PC-3 (cell line): ENCODE results near the gene SLC1A2. TPM values are rescaled to one million over a fixed set of nuclear protein-coding genes. Genes with fewer than 3 reads are reported as not detected.

Source experiments
- ATAC-seq: fragments of 200-7000 bp; cut with Tn5 transposase; 2 replicates; pipeline ENCODE4 v1.9.1; 2020; ENCODE audit warnings: mild to moderate bottlenecking, moderate library complexity
- BruUV-seq: library from RNA; stranded (reverse); fragments of 400-500 nt; replicated peaks from 2 replicates; lab custom pipeline; 2021; lab: Mats Ljungman, UMichigan
- CTCF ChIA-PET: fragments of 300-600 bp; sonication (Branson Sonifier 250); formaldehyde crosslinking; loops from one replicate; lab custom pipeline; 2022; ENCODE audit warnings: antibody characterized with exemption; lab: Charles Lee
- POLR2A ChIA-PET: fragments of 300-600 bp; sonication (Branson Sonifier 250); formaldehyde crosslinking; loops from one replicate; lab custom pipeline; 2022; ENCODE audit warnings: antibody characterized with exemption; ENCODE audit not compliant: unreplicated experiment; lab: Charles Lee
- DNase-seq: peaks from one replicate; pipeline ENCODE4 v3.0.0-alpha.2; 2015
- H2AFZ ChIP-seq: fragments of 300-600 bp; sonication (generic); 2 replicates; pipeline ENCODE4 v1.6.0; 2016; ENCODE audit warnings: antibody characterized with exemption, low read length
- H3F3A ChIP-seq: fragments of 300-600 bp; sonication (generic); one replicate; pipeline ENCODE4 v1.6.0; 2017; ENCODE audit warnings: antibody characterized with exemption, low read length, control low read depth, mild to moderate bottlenecking; ENCODE audit not compliant: unreplicated experiment
- H3K27ac ChIP-seq: fragments of 300-600 bp; sonication (generic); 2 replicates; pipeline ENCODE4 v1.5.1; 2016; ENCODE audit warnings: mild to moderate bottlenecking, low read length
- H3K27me3 ChIP-seq: fragments of 300-600 bp; sonication (generic); 2 replicates; pipeline ENCODE4 v1.6.1; 2016; ENCODE audit warnings: low read length, mixed read lengths
- H3K36me3 ChIP-seq: fragments of 300-600 bp; sonication (generic); 2 replicates; pipeline ENCODE4 v1.6.1; 2016; ENCODE audit warnings: low read depth, mixed run types, low read length, mixed read lengths
- H3K4me1 ChIP-seq: fragments of 300-600 bp; sonication (generic); 2 replicates; pipeline ENCODE4 v1.5.1; 2016; ENCODE audit warnings: low read length; ENCODE audit not compliant: insufficient read depth
- H3K4me2 ChIP-seq: fragments of 300-600 bp; sonication (generic); 2 replicates; pipeline ENCODE4 v1.6.0; 2016; ENCODE audit warnings: low read length
- H3K4me3 ChIP-seq: fragments of 300-600 bp; sonication (generic); 2 replicates; pipeline ENCODE4 v1.5.1; 2016; ENCODE audit warnings: mild to moderate bottlenecking, low read length, mixed read lengths
- H3K79me2 ChIP-seq: fragments of 300-600 bp; sonication (generic); 2 replicates; pipeline ENCODE4 v1.6.1; 2017; ENCODE audit warnings: low read length, mixed read lengths
- H3K9ac ChIP-seq: fragments of 300-600 bp; sonication (generic); 2 replicates; pipeline ENCODE4 v1.6.0; 2016; ENCODE audit warnings: mild to moderate bottlenecking, low read length
- H3K9me2 ChIP-seq: fragments of 300-600 bp; sonication (generic); replicated peaks from 2 replicates; pipeline ENCODE4 v1.6.1; 2016; ENCODE audit warnings: mixed run types, low read length, mixed read lengths
- H3K9me3 ChIP-seq: fragments of 300-600 bp; sonication (generic); 2 replicates; pipeline ENCODE4 v1.6.1; 2016; ENCODE audit warnings: low read length, mixed read lengths
- H4K20me1 ChIP-seq: fragments of 300-600 bp; sonication (generic); 2 replicates; pipeline ENCODE4 v1.6.1; 2016; ENCODE audit warnings: low read length, mixed read lengths
- CTCF ChIP-seq: fragments of 300-600 bp; sonication (generic); conservative IDR thresholded peaks from 2 replicates; pipeline ENCODE4 v1.5.1; 2017; ENCODE audit warnings: antibody characterized with exemption, low read depth, mild to moderate bottlenecking, low read length
- EZH2 ChIP-seq: fragments of 300-600 bp; sonication (generic); IDR thresholded peaks from one replicate; pipeline ENCODE4 v1.6.1; 2017; ENCODE audit warnings: antibody characterized with exemption, mild to moderate bottlenecking, low read length; ENCODE audit not compliant: unreplicated experiment
- EZH2phosphoT487 ChIP-seq: fragments of 300-600 bp; sonication (generic); IDR thresholded peaks from 2 replicates; pipeline ENCODE4 v1.6.1; 2018; ENCODE audit warnings: mild to moderate bottlenecking, antibody characterized with exemption, low read length, borderline replicate concordance
- intact Hi-C: fragments of 100-400 bp; cut with micrococcal nuclease; formaldehyde crosslinking; loops from 2 replicates; pipeline ENCODE4 v1.9.0; 2023
- total RNA-seq: library from RNA; depleted of rRNA; stranded (reverse); fragments of >200 nt; gene quantifications from 2 replicates; pipeline ENCODE4 v1.2.3, GENCODE V29; 2014

Gene SLC1A2
- total RNA-seq, 1 experiment from 2014 or later, result 0.18 TPM

GRCh38 chr11:35414776-35415175, 4.6 kb downstream of the SLC1A2 start:
- ATAC-seq, result no peak
- no peak for DNase-seq
- no peaks in the 10 kb centered on the region for H3K36me3 ChIP-seq
- BruUV-seq, result no TSS peak
- H3K9me2 ChIP-seq, result no peaks in the 10 kb centered on the region
- no peaks in the 10 kb centered on the region for H4K20me1 ChIP-seq
- H3K27me3 ChIP-seq, result peaks cover 56% of the 10 kb centered on the region
- H3K27ac ChIP-seq, result no peak overlapping the region
- ChIA-PET CTCF (no interaction called here), POLR2A (no interaction called here)
- H3F3A ChIP-seq, result no peaks in the 10 kb centered on the region
- no peaks in the 10 kb centered on the region for H3K79me2 ChIP-seq
- no peak overlapping the region for H3K4me3 ChIP-seq
- TF ChIP-seq EZH2phosphoT487 (no peak), CTCF (no peak), EZH2 (no peak)
- no peak overlapping the region for H2AFZ ChIP-seq
- H3K9ac ChIP-seq, result no peak overlapping the region
- 0 out of 2 replicates have a peak, but pooled peaks cover 3% of the 10 kb centered on the region for H3K4me1 ChIP-seq
- H3K9me3 ChIP-seq, result no peaks in the 10 kb centered on the region
- no peak overlapping the region for H3K4me2 ChIP-seq
- intact Hi-C loops, result no loop called here

- intact Hi-C loops, result no loop called here
- Histone ChIP-seq H3F3A (no peaks in the 10 kb centered on the region), H3K9ac (no peak overlapping the region), H3K9me3 (no peaks in the 10 kb centered on the region), H3K27ac (no peak overlapping the region), H4K20me1 (no peaks in the 10 kb centered on the region), H2AFZ (no peak overlapping the region), H3K79me2 (no peaks in the 10 kb centered on the region), H3K4me2 (no peak overlapping the region), H3K4me3 (no peak overlapping the region), H3K9me2 (no peaks in the 10 kb centered on the region), H3K27me3 (peaks cover 51% of the 10 kb centered on the region), H3K4me1 (0 out of 2 replicates have a peak, but pooled peaks cover 3% of the 10 kb centered on the region), H3K36me3 (no peaks in the 10 kb centered on the region)
- no peak for DNase-seq
- no TSS peak for BruUV-seq
- CTCF ChIA-PET, result no interaction called here
- ATAC-seq, result no peak
- POLR2A ChIA-PET, result no interaction called here
- TF ChIP-seq EZH2phosphoT487 (no peak), EZH2 (no peak), CTCF (no peak)
These were observed 5.0 kb downstream of the SLC1A2 start for GRCh38 chr11:35414311-35414710.

- intact Hi-C loops, result no loop called here
- Histone ChIP-seq H3K4me2 (no peak overlapping the region), H3K9ac (no peak overlapping the region), H3K9me2 (no peaks in the 10 kb centered on the region), H3K36me3 (no peaks in the 10 kb centered on the region), H3K4me1 (0 out of 2 replicates have a peak, but pooled peaks cover under 1% of the 10 kb centered on the region), H2AFZ (no peak overlapping the region), H3K27me3 (peaks cover 44% of the 10 kb centered on the region), H4K20me1 (no peaks in the 10 kb centered on the region), H3F3A (no peaks in the 10 kb centered on the region), H3K79me2 (no peaks in the 10 kb centered on the region), H3K9me3 (no peaks in the 10 kb centered on the region), H3K27ac (no peak overlapping the region), H3K4me3 (no peak overlapping the region)
- no peak for DNase-seq
- CTCF ChIA-PET, result no interaction called here
- BruUV-seq, result no TSS peak
- TF ChIP-seq EZH2phosphoT487, result no peak
- POLR2A ChIA-PET, result no interaction called here
- ATAC-seq, result no peak
These were observed 5.8 kb downstream of the SLC1A2 start for GRCh38 chr11:35413598-35413997.
